Posterior cingulate gyrus (tissue), 11 donors: ENCODE data around the gene LMNB1.

ENCODE experiments used
- DNase-seq, 10 donors: peaks; one replicate each; pipeline versions ENCODE4 v3.0.0 to v3.0.0-alpha.2; 2020 to 2021; ENCODE audit warnings: mixed read lengths in 3 of 10
- intact Hi-C: fragments of 100-400 bp; cut with DNase I; formaldehyde crosslinking; loops from one replicate; pipeline ENCODE4 v1.15.1; 2023

The LMNB1 gene

GRCh38 chr5:126878634-126879033, 101.7 kb downstream of the LMNB1 start:
- intact Hi-C loops: no loop called here
- no peak for DNase-seq

- intact Hi-C loops: no loop called here
- no peak for DNase-seq
Measured at GRCh38 chr5:126881821-126882600, 105.1 kb downstream of the LMNB1 start.

- intact Hi-C loops: no loop called here
- DNase-seq: no peak
Measured at GRCh38 chr5:126883564-126884245, 106.8 kb downstream of the LMNB1 start.

GRCh38 chr5:126884269-126884819, 107.4 kb downstream of the LMNB1 start:
- DNase-seq: no peak
- intact Hi-C loops: no loop called here
